WERI-Rb-1 (cell line): ENCODE results near the gene MBOAT2.

ENCODE experiments used
- DNase-seq: peaks from one replicate; pipeline ENCODE4 v3.0.0-alpha.2; 2020
- H3K27ac ChIP-seq: fragments of 250-450 bp; sonication (Bioruptor Pico); 2 replicates; pipeline ENCODE4 v1.5.1; 2020; ENCODE audit warnings: mild to moderate bottlenecking, moderate library complexity
- H3K27me3 ChIP-seq: fragments of 250-450 bp; sonication (Bioruptor Pico); 2 replicates; pipeline ENCODE4 v1.5.1; 2021; ENCODE audit warnings: mild to moderate bottlenecking, low read depth, moderate library complexity; ENCODE audit not compliant: insufficient read depth, severe bottlenecking
- H3K36me3 ChIP-seq: fragments of 250-450 bp; sonication (Bioruptor Pico); 2 replicates; pipeline ENCODE4 v1.5.1; 2020; ENCODE audit warnings: mild to moderate bottlenecking, moderate library complexity
- H3K4me3 ChIP-seq: 2 replicates; pipeline ENCODE4 v1.5.1; 2011; ENCODE audit warnings: low read depth, mild to moderate bottlenecking, control low read depth, low read length
- H3K9me3 ChIP-seq: fragments of 250-450 bp; sonication (Bioruptor Pico); 2 replicates; pipeline ENCODE4 v1.5.1; 2021; ENCODE audit warnings: mild to moderate bottlenecking, moderate library complexity; ENCODE audit not compliant: severe bottlenecking
- TF ChIP-seq, protein P1 (sequence below): IDR thresholded peaks from 2 replicates; pipeline ENCODE4 v1.5.1; 2011; ENCODE audit warnings: low read depth, mild to moderate bottlenecking, control low read depth, inconsistent platforms, low read length

The MBOAT2 gene

DNA sequence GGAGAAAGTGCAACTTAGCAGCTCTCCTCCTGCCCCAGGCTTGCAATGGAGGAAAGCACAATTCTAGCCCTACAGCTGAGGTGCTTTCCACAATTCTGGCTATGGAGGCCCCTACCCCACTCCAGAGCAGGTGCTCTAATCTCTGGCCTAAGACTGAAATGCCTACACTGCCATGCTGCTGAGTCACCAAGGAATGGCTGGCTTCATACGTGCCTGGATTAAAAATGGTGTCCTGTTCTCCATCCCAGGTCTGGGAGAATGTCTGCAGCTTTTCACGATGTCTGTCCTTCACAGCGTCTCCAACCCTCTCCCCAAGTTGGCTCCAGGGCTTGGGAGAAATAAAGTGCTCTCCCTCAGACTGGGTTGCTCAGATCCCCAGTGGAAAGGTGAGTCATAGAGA, 48.5 kb downstream of the MBOAT2 start:
- Histone ChIP-seq H3K36me3 (peaks cover 13% of the 10 kb centered on the region), H3K4me3 (no peak overlapping the region), H3K27me3 (no peaks in the 10 kb centered on the region), H3K27ac (no peak overlapping the region), H3K9me3 (peaks cover 28% of the 10 kb centered on the region)
- TF ChIP-seq, protein P1, sequence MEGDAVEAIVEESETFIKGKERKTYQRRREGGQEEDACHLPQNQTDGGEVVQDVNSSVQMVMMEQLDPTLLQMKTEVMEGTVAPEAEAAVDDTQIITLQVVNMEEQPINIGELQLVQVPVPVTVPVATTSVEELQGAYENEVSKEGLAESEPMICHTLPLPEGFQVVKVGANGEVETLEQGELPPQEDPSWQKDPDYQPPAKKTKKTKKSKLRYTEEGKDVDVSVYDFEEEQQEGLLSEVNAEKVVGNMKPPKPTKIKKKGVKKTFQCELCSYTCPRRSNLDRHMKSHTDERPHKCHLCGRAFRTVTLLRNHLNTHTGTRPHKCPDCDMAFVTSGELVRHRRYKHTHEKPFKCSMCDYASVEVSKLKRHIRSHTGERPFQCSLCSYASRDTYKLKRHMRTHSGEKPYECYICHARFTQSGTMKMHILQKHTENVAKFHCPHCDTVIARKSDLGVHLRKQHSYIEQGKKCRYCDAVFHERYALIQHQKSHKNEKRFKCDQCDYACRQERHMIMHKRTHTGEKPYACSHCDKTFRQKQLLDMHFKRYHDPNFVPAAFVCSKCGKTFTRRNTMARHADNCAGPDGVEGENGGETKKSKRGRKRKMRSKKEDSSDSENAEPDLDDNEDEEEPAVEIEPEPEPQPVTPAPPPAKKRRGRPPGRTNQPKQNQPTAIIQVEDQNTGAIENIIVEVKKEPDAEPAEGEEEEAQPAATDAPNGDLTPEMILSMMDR, result no peak
- no peak for DNase-seq

DNA sequence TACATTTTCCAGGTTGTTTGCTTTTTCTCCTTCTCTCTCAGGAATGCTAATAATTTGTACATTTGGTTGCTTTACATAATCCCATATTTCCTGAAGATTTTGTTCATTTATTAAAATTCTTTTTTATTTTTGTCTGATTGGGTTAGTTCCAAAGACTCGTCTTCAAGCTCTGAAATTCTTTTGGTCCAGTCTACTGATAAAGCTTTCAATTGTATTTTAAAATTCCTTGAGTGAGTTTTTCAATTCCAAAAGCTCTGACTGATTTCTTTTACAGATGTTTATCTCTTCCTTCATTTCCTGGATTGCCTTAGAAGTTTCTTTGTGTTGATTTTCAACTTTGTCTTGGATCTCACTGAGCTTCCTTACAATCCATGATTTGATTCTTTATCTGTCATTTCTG, 50.0 kb downstream of the MBOAT2 start:
- no peak overlapping the region for H3K27ac ChIP-seq

DNA sequence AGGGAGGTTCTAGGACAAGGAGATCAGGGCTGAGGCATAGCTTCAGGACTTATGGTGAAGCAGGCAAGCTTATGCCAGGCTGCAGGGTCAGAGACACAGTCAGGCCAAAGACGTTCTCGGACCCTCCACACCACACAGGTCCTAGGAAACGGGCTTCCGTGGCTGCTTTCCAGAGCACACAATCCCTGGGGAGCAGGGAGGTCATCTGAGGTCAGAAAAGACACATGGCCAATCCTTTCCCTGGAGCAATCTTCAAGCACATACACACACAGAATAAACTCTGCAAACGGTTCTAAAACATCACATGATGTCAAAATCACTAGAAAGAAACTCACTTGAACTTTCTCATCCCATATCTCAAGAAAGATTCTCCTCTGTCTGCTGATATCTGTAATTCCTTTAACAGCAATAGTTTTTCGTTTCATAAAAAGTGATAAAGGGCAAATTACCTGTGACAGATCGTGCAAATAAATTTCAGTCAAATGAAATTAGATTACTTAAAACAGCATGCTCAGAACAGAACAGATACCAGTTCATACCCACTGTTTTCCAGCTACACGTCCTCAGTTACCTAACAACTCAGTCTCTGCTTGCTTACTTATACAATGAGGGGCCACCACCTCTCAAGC, 63.9 kb downstream of the MBOAT2 start:
- Histone ChIP-seq H3K27ac (no peak overlapping the region), H3K4me3 (no peak overlapping the region), H3K9me3 (no peaks in the 10 kb centered on the region), H3K27me3 (no peaks in the 10 kb centered on the region), H3K36me3 (peaks cover 24% of the 10 kb centered on the region)
- TF ChIP-seq, protein P1, result no peak
- no peak for DNase-seq

More for the DNA sequence above, 50.0 kb downstream of the MBOAT2 start:
- H3K27me3 ChIP-seq, result no peaks in the 10 kb centered on the region
- no peak for DNase-seq
- peaks cover 28% of the 10 kb centered on the region for H3K9me3 ChIP-seq
- TF ChIP-seq, protein P1, result no peak
- peaks cover 13% of the 10 kb centered on the region for H3K36me3 ChIP-seq
- no peak overlapping the region for H3K4me3 ChIP-seq

DNA sequence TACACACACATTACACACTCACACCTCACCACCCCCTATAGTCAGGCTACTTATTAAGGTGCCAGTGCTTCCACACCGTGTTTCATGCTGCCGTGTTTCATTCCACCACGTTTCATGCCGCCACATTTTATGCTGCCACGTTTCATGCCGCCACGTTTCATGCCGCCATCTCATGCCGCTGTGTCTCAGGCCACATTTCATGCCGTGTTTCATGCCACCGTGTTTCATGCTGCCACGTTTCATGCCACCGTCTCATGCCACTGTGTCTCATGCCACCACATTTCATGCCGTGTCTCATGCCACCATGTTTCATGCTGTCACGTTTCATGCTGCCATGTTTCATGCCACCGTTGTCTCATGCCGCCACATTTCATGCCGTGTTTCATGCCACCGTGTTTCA, 65.1 kb downstream of the MBOAT2 start:
- H3K36me3 ChIP-seq, result peaks cover 32% of the 10 kb centered on the region
- no peak overlapping the region for H3K27ac ChIP-seq
- TF ChIP-seq, protein P1, result no peak
- H3K4me3 ChIP-seq, result no peak overlapping the region
- no peak for DNase-seq
- H3K9me3 ChIP-seq, result no peaks in the 10 kb centered on the region
- no peaks in the 10 kb centered on the region for H3K27me3 ChIP-seq

DNA sequence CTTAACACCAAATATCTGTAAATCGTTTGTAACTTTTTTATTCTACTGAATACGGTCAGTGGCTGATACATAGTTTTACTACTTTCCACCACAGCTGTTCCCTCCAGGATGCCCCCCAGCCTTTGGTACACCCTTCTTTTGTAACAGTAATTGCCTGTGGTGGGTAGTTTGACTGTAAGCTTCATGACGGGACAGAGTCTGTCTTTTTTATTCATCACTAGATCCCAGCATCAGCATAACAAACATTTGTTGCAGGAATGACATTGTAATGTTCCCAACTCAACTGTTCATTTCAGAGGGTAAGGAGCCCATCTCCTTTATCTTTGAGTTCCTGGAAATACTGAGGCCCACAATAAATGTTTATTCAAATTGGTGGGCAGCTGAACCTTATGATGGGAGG, 67.5 kb downstream of the MBOAT2 start:
- Histone ChIP-seq H3K36me3 (peaks cover 37% of the 10 kb centered on the region), H3K27ac (no peak overlapping the region), H3K27me3 (no peaks in the 10 kb centered on the region), H3K9me3 (peaks cover 3% of the 10 kb centered on the region), H3K4me3 (no peak overlapping the region)
- TF ChIP-seq, protein P1, result no peak
- no peak for DNase-seq

DNA sequence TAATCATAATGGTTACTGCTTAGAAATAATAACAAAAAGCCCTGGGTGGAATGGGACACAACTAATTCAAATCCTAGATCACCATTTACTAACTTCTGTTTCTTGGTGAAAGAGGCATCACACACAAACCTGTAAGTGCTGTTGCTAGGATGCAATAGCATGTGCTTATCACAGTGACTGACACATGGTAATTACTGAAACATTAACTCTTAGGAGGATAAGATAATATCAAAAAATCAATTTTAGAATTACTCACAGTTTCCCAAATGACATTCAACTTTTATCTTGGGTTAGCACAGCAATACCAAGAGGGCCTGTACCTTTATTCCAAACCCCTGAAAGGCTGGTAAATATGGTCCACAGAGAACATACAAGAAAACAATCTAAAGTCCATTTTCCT, 69.1 kb downstream of the MBOAT2 start:
- peaks cover 30% of the 10 kb centered on the region for H3K36me3 ChIP-seq
- no peak overlapping the region for H3K4me3 ChIP-seq
- peaks cover 3% of the 10 kb centered on the region for H3K9me3 ChIP-seq
- DNase-seq, result no peak
- H3K27ac ChIP-seq, result no peak overlapping the region
- TF ChIP-seq, protein P1, result no peak
- no peaks in the 10 kb centered on the region for H3K27me3 ChIP-seq
